HG03097 (cell line): ENCODE data around the gene C19orf81.

Experiments
- ATAC-seq: cut with Tn5 transposase; IDR thresholded peaks from one replicate; pipeline ENCODE4 v1.9.1; 2021; ENCODE audit not compliant: unreplicated experiment, low FRiP score

Gene C19orf81

GRCh38 chr19:50657712-50658440 is 8.6 kb downstream of the C19orf81 start:
- no peak for ATAC-seq

DNA sequence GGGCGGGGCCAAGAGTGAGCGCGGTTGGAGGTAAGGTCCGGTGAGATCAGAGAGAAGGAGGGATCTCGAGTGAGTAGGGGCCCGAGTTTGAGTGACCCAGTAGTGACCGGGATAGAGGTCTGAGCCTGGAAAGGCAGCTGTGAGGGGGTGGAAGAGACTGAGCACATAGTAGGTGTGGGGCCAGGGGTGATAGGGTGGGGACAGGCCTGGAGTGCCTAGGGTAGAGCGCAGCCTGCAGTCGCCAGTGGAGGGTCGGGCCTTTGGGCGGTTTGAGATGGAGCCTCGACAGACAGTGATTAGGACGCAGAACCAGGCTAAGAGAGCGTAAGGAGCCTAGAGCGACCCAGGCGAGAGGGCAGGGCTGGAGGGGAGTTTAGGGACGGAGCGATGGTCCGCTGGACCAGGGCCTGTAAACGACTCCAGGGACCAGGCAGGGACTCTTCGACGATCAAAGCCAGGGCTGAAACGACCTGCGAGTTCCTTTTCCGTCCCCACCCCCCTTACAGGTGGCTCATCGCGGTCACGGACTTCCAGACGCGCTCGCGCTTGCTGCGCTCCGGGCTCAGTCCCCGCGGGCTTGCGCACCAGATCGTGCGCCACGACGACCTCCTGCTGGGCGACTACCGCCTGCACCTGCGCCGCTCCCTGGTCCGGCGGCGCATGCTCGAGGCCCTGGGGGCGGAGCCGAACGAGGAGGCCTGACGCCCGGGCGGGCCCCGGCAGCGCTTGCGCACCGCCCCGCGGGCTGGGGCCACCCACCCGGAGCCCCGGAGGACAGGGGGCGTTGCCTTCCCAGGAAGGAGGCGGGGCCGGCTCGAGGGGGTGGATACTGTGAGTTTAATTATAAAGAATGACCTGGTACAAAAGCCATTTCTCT is 9.4 kb downstream of the C19orf81 start:
- ATAC-seq: no peak

GRCh38 chr19:50659318-50660087 is 10.3 kb downstream of the C19orf81 start:
- no peak for ATAC-seq

GRCh38 chr19:50660088-50660366 is 10.8 kb downstream of the C19orf81 start:
- no peak for ATAC-seq

DNA sequence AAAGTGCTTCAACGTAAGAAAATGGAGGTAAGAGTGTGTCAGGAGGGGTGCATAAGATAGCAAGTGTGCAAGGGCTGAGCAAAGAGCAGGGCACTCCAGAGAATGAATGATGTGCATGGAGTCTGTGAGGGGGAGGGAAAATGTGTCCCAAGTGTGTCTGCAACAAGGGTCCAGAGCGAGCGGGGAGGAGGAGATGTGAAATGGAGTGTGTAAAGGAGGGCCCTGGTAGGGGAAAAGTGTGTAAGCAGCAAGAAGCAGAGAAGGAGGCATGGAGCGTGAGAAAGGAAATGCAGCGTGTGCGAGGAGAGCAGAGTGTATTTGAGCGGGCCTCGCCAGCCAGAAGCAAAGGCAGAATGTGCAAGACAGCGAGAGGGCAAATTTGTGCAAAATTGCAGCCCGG is 11.8 kb downstream of the C19orf81 start:
- ATAC-seq: no peak

DNA sequence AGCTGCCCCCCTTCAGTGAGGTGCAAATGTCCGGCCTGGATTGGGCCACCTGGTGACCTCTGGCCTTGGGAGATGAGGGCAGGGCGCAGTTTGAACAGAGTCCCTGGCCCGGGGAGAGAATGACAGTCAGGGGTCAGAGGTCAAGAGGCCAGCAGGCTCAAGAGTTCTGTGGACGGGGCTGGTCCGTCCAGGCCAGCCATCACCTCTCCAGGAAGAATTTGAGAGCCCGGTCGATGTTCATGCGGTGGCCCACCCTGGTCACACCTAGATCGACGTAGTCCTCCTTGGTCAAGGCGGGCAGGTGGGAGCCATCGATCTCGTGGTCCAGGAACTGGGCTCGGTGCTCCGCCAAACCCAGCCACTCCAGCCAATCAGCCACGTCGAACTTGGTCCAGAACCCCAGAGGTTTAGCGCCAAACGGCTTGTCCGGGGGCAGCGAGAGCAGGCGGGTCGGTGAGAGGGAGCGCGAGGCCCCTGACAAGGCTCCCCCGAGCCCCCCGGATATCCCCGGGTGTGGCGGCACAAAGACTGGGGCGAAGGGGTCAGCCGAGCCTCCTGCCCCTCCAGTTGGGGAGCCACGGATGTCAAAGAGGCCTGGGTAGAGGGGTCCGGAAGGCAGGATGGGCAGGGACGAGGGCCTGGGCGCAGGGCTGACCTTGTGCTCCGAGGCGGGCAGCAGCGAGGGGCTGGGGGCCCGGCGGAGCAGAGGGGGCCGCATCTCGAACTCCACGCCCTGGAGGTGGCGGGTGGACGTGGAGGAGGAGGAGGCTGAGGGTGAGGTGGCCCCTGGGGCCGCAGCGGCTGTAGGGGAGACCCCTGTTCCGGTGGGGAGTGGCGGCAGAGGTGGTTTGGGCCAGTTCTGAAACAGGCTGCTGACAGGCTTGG is 12.8 kb downstream of the C19orf81 start:
- ATAC-seq: no peak

DNA sequence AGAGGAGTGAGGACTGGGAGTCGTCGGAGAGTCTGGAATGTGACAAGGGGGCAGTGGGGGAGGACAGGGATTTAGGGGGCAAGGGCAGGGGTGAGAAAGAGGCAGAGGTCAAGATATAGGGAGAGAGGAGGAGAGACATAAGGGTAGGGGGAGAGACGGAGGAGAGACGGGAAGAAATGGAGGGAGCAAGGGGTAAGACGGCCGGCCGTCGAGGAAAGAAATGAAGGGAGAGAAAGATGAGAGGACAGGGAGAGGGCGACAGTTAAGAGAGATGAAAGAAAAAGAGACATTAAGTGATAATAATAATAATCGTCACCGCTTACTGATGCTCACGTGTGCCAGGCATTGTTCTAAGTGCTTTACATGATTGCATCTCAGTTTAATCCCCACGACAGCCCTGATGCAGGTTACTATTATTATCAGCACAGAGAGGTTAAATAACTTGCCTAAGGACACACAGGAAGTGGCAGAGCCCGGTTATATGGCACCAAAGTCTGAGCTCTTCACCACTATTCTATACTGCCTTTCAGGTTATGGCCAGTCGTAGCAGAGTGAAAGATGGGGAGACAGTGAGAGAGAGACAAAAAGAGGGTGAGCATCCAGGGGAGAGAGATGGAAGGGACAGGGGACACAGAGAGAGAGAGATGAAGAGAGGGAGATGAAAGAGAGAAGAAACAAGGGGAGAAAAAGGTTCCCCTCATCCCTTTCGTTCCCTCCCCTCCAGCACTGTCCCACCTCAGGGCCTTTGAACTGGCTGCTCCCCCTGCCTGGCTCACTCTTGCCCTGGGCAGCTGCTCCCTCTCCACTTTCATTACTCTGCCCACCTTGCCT is 13.6 kb downstream of the C19orf81 start:
- ATAC-seq: no peak

DNA sequence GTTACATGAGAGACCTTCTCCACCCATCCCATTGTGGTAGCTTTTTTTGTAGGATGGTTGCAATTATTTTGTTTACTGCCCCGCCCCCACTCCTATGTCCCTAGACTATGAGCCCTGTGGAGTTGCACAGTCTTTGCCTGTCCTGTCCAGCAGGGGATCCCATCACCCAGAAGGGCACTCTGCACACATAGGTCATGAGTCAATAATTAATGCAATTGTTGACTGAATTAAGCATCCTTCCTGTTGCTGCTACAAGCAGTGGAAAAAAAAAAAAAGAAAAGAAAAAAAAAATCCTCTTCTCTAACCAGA is 14.2 kb downstream of the C19orf81 start:
- ATAC-seq: no peak

GRCh38 chr19:50664204-50664603 is 15.0 kb downstream of the C19orf81 start:
- ATAC-seq: no peak

- no peak for ATAC-seq
These were observed 17.3 kb downstream of the C19orf81 start for GRCh38 chr19:50666346-50667176.

- ATAC-seq: no peak
These were observed 18.0 kb downstream of the C19orf81 start for GRCh38 chr19:50667177-50667758.

- ATAC-seq: no peak
These were observed 18.6 kb downstream of the C19orf81 start for GRCh38 chr19:50667759-50668231.

DNA sequence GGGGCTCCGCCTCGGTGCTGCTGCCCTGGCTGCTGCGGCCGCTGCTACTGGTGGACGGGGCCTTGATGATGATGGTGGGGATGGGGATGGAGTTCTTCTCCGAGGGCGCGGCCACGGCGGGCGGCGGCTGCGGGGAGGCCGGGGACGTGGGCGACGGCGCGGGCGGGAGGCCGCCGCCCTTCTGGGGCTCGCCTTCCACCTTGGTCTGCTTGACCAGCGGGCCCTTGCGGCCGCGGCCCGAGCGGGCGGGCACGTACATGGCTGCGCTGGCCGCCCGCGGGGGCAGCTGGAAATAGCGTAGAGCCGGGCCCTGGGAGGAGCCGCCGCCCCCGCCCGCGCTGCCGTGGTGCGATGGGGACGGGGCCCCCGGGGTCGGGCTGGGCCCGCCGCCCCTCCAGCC is 19.2 kb downstream of the C19orf81 start:
- ATAC-seq: no peak

- no peak for ATAC-seq
These were observed 19.6 kb downstream of the C19orf81 start for GRCh38 chr19:50668879-50669278.

DNA sequence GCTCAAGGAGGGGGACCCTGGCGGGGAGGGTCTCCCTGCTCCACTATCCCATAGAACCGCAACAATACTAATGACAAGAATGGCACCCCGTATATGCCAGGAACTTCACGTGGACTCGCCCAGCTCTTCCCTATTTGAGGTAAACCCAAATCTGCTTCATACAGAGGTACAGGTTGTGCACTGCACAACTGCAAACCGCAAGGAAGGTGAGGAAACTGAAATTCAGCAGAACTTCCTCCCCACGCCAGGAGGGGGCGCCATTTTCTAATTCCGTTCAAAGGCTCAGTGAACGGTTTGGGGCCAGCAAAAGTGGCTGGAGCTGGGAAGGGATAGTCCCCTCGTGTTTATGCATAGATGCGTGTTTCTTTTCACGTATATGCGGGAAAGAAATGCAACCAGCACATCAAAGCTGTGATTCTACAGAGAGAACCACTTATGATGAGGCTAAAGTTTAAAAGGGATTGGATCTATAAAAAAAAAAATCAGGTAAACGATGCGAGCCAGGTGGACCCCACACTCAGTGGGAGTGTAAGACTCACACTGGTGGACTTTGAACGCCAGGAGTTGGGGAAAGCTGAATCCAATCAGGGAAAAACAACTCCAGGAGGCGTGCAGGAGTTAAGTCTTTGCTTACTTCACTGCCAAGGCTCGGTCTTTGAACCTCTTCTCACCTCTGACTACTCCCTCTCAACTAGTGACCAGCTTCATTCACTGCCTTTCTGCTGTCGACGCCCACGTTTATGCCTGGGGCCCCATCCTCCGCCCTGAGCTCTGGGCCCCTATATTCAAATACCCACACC is 20.3 kb downstream of the C19orf81 start:
- ATAC-seq: no peak

DNA sequence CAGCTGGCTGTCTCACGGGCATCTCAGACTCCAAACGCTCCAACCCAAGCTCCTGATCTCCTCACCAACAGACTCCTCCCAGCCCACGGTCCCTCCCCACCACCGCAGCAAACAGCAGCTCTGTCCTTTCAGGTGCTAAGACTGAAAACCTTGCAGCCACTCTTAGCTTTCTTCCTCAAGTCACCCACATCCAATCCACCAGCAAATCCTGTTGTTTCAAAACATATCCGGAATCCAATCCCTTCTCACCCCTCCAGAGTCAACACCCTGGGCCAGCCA is 20.8 kb downstream of the C19orf81 start:
- ATAC-seq: no peak

GRCh38 chr19:50673118-50673517 is 23.9 kb downstream of the C19orf81 start:
- no peak for ATAC-seq
